Trophoblast cell (in vitro differentiated cells and primary cell): Measurements from ENCODE around the gene TNS1.

Source experiments
- DNase-seq, 2 donors: peaks; one replicate each; pipeline ENCODE4 v3.0.0-alpha.2; 2016
- H2AFZ ChIP-seq: 2 replicates; pipeline ENCODE4 v1.6.1; 2013; ENCODE audit warnings: low read length, moderate library complexity, mild to moderate bottlenecking; ENCODE audit not compliant: insufficient read depth, poor library complexity
- H2AK5ac ChIP-seq: 2 replicates; pipeline ENCODE4 v1.6.1; 2013; ENCODE audit warnings: mild to moderate bottlenecking, low read length
- H2BK120ac ChIP-seq: 2 replicates; pipeline ENCODE4 v1.6.1; 2013; ENCODE audit warnings: low read length, mild to moderate bottlenecking, moderate library complexity; ENCODE audit not compliant: insufficient read depth, poor library complexity
- H2BK12ac ChIP-seq: 2 replicates; pipeline ENCODE4 v1.6.1; 2013; ENCODE audit warnings: mild to moderate bottlenecking, low read length, moderate library complexity
- H2BK5ac ChIP-seq: 2 replicates; pipeline ENCODE4 v1.6.1; 2013; ENCODE audit warnings: low read length, low read depth, moderate library complexity, mild to moderate bottlenecking; ENCODE audit not compliant: poor library complexity
- H3K14ac ChIP-seq: 2 replicates; pipeline ENCODE4 v1.6.1; 2013; ENCODE audit warnings: mild to moderate bottlenecking, low read length
- H3K18ac ChIP-seq: 2 replicates; pipeline ENCODE4 v1.6.1; 2013; ENCODE audit warnings: mild to moderate bottlenecking, low read length
- H3K23ac ChIP-seq: 2 replicates; pipeline ENCODE4 v1.6.1; 2013; ENCODE audit warnings: low read length
- H3K27ac ChIP-seq: 2 replicates; pipeline ENCODE4 v1.5.1; 2013; ENCODE audit warnings: low read depth, mild to moderate bottlenecking, inconsistent platforms, low read length, moderate library complexity
- H3K27me3 ChIP-seq: 2 replicates; pipeline ENCODE4 v1.6.1; 2013; ENCODE audit warnings: inconsistent platforms, mild to moderate bottlenecking, low read length, moderate library complexity; ENCODE audit not compliant: insufficient read depth
- H3K36me3 ChIP-seq, 2 experiments: 1 replicate in 1 of 2; 2 replicates in 1 of 2; pipeline ENCODE4 v1.6.1; 2013; ENCODE audit warnings: low read length in 2 of 2, mild to moderate bottlenecking in 2 of 2, moderate library complexity in 1 of 2; ENCODE audit not compliant: insufficient read depth in 2 of 2, control insufficient read depth in 1 of 2
- H3K4ac ChIP-seq: 2 replicates; pipeline ENCODE4 v1.6.1; 2013; ENCODE audit warnings: low read depth, mild to moderate bottlenecking, low read length, moderate library complexity
- H3K4me1 ChIP-seq, 2 experiments: 1 replicate in 1 of 2; 2 replicates in 1 of 2; pipeline ENCODE4 v1.6.1; 2013; ENCODE audit warnings: low read length in 2 of 2, mild to moderate bottlenecking in 2 of 2, moderate library complexity in 1 of 2; ENCODE audit not compliant: insufficient read depth in 2 of 2, control insufficient read depth in 1 of 2
- H3K4me2 ChIP-seq: 2 replicates; pipeline ENCODE4 v1.6.1; 2013; ENCODE audit warnings: inconsistent platforms, mild to moderate bottlenecking, low read length, moderate library complexity
- H3K4me3 ChIP-seq: 2 replicates; pipeline ENCODE4 v1.5.1; 2013; ENCODE audit warnings: mild to moderate bottlenecking, low read depth, low read length, inconsistent platforms
- H3K79me1 ChIP-seq: one replicate; pipeline ENCODE4 v1.6.1; 2013; ENCODE audit warnings: low read length
- H3K79me2 ChIP-seq: 2 replicates; pipeline ENCODE4 v1.6.1; 2013; ENCODE audit warnings: low read length, mild to moderate bottlenecking; ENCODE audit not compliant: control insufficient read depth, insufficient read depth, poor library complexity
- H3K9ac ChIP-seq: 2 replicates; pipeline ENCODE4 v1.6.1; 2013; ENCODE audit warnings: mild to moderate bottlenecking, low read length
- H3K9me3 ChIP-seq: 2 replicates; pipeline ENCODE4 v1.6.1; 2013; ENCODE audit warnings: low read depth, mild to moderate bottlenecking, control low read depth, inconsistent platforms, low read length; ENCODE audit not compliant: insufficient read depth
- H4K12ac ChIP-seq: 2 replicates; pipeline ENCODE4 v1.6.1; 2013; ENCODE audit warnings: low read depth, mild to moderate bottlenecking, low read length, moderate library complexity
- H4K8ac ChIP-seq: 2 replicates; pipeline ENCODE4 v1.6.1; 2013; ENCODE audit warnings: low read depth, mild to moderate bottlenecking, low read length, moderate library complexity
- H4K91ac ChIP-seq: one replicate; pipeline ENCODE4 v1.6.1; 2013; ENCODE audit warnings: low read depth, mild to moderate bottlenecking, low read length, moderate library complexity
- WGBS: extraction: QIAGEN DNeasy Blood & Tissue Kit; methylation state at CpG from one replicate; pipeline ENCODE4 v1.1.7; 2013; ENCODE audit warnings: missing lambda C conversion rate; ENCODE audit not compliant: insufficient read length, insufficient coverage; ENCODE audit errors: extremely low coverage; 5-methylcytosine and 5-hydroxymethylcytosine counted together

The TNS1 gene

DNA sequence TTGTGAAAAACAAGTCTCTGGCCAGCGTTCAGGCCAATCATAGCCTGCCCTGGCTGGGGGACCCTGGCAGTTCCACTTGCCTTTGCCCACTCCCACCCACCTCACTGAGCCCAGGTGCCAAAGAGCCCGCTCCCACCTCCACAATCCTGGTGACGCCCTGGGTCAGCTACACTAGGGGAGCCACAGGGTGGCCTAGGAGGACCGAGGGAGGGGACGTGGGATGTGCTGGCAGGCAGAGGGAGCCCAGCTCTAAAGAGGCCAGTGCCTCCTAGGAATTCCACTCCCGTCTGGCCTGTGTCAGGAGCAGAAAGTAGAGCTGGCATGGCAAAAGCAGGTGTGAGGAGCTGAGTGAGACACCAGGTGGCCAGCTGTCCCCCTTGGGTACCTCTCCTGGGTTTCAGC is 49.3 kb downstream of the TNS1 start:
- H3K18ac ChIP-seq: no peak overlapping the region
- H2AFZ ChIP-seq: no peak overlapping the region
- DNase-seq: no peak
- no peak overlapping the region for H3K4ac ChIP-seq
- no peak overlapping the region for H3K4me3 ChIP-seq
- no peak overlapping the region for H4K12ac ChIP-seq
- no peak overlapping the region for H2BK5ac ChIP-seq
- H4K8ac ChIP-seq: no peak overlapping the region
- H3K9me3 ChIP-seq: no peaks in the 10 kb centered on the region
- H3K36me3 ChIP-seq: no peaks in the 10 kb centered on the region
- H3K9ac ChIP-seq: no peak overlapping the region
- H3K79me2 ChIP-seq: no peaks in the 10 kb centered on the region
- no peak overlapping the region for H2AK5ac ChIP-seq
- WGBS: no CpG with 5 or more reads among the region's 6 CpGs
- no peak overlapping the region for H3K23ac ChIP-seq
- no peaks in the 10 kb centered on the region for H3K27me3 ChIP-seq
- no peak overlapping the region for H3K27ac ChIP-seq
- H3K4me1 ChIP-seq: peaks cover 11 to 18% of the 10 kb centered on the region in 2 experiments
- H3K4me2 ChIP-seq: no peak overlapping the region
- no peak overlapping the region for H3K14ac ChIP-seq
- H2BK120ac ChIP-seq: no peak overlapping the region
- H2BK12ac ChIP-seq: no peak overlapping the region
- H3K79me1 ChIP-seq: no peaks in the 10 kb centered on the region
- no peak overlapping the region for H4K91ac ChIP-seq

DNA sequence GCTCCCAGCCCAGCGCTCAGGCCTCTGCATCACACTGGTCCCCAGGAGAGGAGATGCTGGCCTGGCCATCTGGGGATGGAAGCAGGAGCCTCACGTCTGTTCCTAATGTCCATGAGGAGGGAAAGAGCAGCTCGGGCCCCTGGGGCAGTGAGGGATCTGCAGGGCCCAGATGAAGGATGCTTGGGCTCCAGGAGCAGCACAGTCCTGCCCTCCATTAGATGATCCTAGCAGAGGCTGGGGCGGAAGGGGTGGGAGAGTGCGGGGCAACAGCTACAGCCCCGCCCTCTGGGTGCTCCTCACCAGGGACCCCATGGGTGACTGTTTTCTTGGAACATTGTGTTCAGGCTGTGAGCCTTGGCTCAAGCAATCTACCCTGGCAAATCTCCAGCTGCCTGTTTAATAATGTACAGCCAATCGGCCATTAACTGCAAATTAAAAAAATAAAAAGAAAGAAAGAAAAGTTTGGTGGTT is 49.7 kb downstream of the TNS1 start:
- no peaks in the 10 kb centered on the region for H3K36me3 ChIP-seq
- WGBS: no CpG with 5 or more reads among the region's 7 CpGs
- H3K9ac ChIP-seq: no peak overlapping the region
- no peaks in the 10 kb centered on the region for H3K79me2 ChIP-seq
- no peaks in the 10 kb centered on the region for H3K9me3 ChIP-seq
- H2BK12ac ChIP-seq: no peak overlapping the region
- no peak overlapping the region for H4K91ac ChIP-seq
- H4K8ac ChIP-seq: no peak overlapping the region
- no peak overlapping the region for H3K4me3 ChIP-seq
- H3K23ac ChIP-seq: no peak overlapping the region
- no peak overlapping the region for H3K4ac ChIP-seq
- H3K79me1 ChIP-seq: no peaks in the 10 kb centered on the region
- no peaks in the 10 kb centered on the region for H3K27me3 ChIP-seq
- no peak overlapping the region for H3K27ac ChIP-seq
- H3K4me2 ChIP-seq: no peak overlapping the region
- peaks cover 11 to 18% of the 10 kb centered on the region in 2 experiments for H3K4me1 ChIP-seq
- H2BK5ac ChIP-seq: no peak overlapping the region
- H3K14ac ChIP-seq: no peak overlapping the region
- no peak overlapping the region for H2BK120ac ChIP-seq
- no peak overlapping the region for H4K12ac ChIP-seq
- no peak overlapping the region for H2AK5ac ChIP-seq
- no peak overlapping the region for H3K18ac ChIP-seq
- DNase-seq: no peak
- no peak overlapping the region for H2AFZ ChIP-seq

DNA sequence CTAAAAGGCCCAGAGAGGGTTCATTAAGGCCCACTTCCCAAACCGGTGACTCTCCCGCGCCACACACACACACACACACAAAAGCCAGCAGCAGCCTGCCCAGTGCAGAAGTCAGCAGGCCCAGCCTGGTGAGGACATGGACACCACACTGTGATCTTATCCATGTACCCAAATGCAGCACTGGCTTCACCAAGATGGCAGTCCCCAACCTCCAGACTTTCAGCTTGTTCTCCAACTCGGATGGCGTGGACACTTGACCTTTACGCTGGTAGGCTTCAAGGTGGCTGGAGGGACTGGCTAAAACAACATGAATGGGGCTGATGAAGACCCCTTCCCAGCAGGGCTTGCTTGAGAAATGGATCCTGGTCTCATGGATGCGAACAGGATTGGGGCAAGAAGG is 50.4 kb downstream of the TNS1 start:
- no peaks in the 10 kb centered on the region for H3K79me2 ChIP-seq
- H2BK12ac ChIP-seq: no peak overlapping the region
- no peaks in the 10 kb centered on the region for H3K9me3 ChIP-seq
- H3K27me3 ChIP-seq: no peaks in the 10 kb centered on the region
- H3K36me3 ChIP-seq: no peaks in the 10 kb centered on the region
- no peak overlapping the region for H3K9ac ChIP-seq
- no peak for DNase-seq
- no peaks in the 10 kb centered on the region for H3K79me1 ChIP-seq
- no peak overlapping the region for H3K23ac ChIP-seq
- peaks cover 11 to 18% of the 10 kb centered on the region in 2 experiments for H3K4me1 ChIP-seq
- H3K14ac ChIP-seq: no peak overlapping the region
- no peak overlapping the region for H3K27ac ChIP-seq
- H2AK5ac ChIP-seq: no peak overlapping the region
- H3K18ac ChIP-seq: no peak overlapping the region
- no peak overlapping the region for H3K4me2 ChIP-seq
- WGBS: no CpG with 5 or more reads among the region's 7 CpGs
- H2BK5ac ChIP-seq: no peak overlapping the region
- no peak overlapping the region for H3K4me3 ChIP-seq
- H2AFZ ChIP-seq: no peak overlapping the region
- H4K12ac ChIP-seq: no peak overlapping the region
- H4K91ac ChIP-seq: no peak overlapping the region
- no peak overlapping the region for H4K8ac ChIP-seq
- no peak overlapping the region for H2BK120ac ChIP-seq
- no peak overlapping the region for H3K4ac ChIP-seq

DNA sequence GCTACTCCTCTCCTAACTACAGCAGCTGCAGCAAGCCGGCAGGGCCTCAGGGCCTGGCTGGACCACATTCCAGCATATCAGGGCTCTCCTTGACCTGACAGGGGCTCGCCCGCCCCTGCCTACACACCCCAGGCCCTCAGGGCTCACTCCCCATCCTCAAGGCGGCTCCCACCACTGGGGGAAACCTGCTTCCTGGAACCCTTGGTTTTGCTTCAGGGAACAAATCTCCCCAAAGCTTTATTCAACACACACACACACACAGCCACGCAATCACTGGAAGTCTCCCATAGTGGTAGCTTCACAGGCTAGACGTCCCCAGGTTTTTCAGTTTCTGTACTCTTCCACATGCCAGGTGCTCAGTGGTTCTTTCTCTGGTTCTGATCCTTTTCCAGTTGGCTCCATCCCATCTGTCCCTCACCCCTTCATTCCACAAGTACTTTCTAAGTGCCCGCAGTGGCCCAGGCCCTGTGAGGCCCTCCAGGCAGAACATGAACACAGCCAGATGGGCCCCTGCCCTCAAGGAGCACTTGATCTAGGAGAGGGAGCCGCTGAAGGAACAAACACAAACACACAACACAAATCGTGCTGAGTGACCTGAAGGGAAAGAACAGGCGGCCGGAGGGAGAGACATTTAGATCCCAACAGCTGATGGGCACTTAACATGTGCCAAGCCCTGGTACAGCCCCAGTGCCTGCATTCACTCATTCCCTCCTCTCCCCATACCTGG is 51.1 kb downstream of the TNS1 start:
- H2AFZ ChIP-seq: no peak overlapping the region
- H2BK12ac ChIP-seq: no peak overlapping the region
- H3K79me1 ChIP-seq: no peaks in the 10 kb centered on the region
- no peak overlapping the region for H3K4ac ChIP-seq
- H2BK5ac ChIP-seq: no peak overlapping the region
- H4K91ac ChIP-seq: no peak overlapping the region
- no peak overlapping the region for H3K4me3 ChIP-seq
- peak; percentile 72 to 73 for DNase-seq
- no peak overlapping the region for H3K14ac ChIP-seq
- no peak overlapping the region for H3K27ac ChIP-seq
- H3K4me2 ChIP-seq: peak overlapping the region; percentile 20
- peaks cover 11 to 18% of the 10 kb centered on the region in 2 experiments for H3K4me1 ChIP-seq
- no peak overlapping the region for H3K9ac ChIP-seq
- no peak overlapping the region for H2AK5ac ChIP-seq
- H3K79me2 ChIP-seq: no peaks in the 10 kb centered on the region
- no CpG with 5 or more reads among the region's 11 CpGs for WGBS
- H3K36me3 ChIP-seq: no peaks in the 10 kb centered on the region
- no peak overlapping the region for H3K18ac ChIP-seq
- H2BK120ac ChIP-seq: no peak overlapping the region
- no peaks in the 10 kb centered on the region for H3K9me3 ChIP-seq
- no peak overlapping the region for H4K8ac ChIP-seq
- no peaks in the 10 kb centered on the region for H3K27me3 ChIP-seq
- H4K12ac ChIP-seq: no peak overlapping the region
- H3K23ac ChIP-seq: no peak overlapping the region
